DMS114 treated with DMSO at 0.1 percent for 48 hours (cell line): ENCODE data around the gene NLGN4X.

Source experiments
- DNase-seq: peaks from one replicate; lab custom pipeline; 2025; ENCODE audit not compliant: unreplicated experiment; lab: John Stamatoyannopoulos, UW

NLGN4X gene

DNA sequence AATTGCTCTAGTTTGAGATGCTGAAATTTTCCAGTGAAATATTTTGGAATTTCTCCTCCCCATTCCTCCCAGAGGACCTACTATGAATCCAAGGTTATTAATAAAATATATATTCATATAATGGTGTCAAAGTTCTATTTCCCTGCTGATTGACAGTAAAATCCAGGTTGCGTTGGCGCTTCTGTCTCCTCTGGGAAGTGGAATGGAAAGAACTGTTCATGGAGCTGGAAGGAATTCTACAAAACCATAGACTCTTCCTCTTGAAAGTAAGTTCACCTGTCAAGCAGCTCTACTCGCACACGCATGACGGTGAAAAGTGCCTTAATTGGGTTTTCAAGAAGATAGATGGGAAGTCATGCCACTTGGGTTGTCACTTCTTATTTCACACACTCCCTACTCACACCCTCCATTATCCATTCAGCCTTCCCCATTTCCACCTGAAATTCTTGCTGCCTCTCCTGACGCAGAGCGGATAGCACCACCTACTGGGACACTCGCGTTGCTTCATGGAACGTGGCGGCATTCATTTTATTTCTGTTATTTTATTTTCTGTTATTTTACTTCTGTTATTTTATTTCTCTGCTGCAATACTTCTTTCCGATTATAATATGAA is 351.6 kb downstream of the NLGN4X start:
- DNase-seq, result no peak

DNA sequence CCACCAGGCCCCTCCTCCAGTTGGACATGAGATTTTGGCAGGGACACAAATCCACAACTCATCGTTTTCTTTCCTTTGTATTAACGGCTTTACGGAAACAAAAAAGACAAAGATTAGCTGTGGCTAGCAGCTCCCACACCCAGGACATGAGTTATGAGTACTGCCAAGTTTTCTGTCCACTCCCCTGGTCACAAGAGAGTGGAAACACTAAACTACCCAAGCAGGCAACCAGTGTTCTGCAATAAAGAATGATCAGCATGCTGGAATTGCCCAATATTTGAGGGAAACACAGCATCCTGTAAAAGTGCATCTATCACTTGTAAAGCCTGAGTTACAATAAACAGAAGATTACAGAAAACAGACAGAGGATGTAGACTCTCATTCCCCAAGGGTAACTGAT is 358.4 kb downstream of the NLGN4X start:
- DNase-seq, result no peak

DNA sequence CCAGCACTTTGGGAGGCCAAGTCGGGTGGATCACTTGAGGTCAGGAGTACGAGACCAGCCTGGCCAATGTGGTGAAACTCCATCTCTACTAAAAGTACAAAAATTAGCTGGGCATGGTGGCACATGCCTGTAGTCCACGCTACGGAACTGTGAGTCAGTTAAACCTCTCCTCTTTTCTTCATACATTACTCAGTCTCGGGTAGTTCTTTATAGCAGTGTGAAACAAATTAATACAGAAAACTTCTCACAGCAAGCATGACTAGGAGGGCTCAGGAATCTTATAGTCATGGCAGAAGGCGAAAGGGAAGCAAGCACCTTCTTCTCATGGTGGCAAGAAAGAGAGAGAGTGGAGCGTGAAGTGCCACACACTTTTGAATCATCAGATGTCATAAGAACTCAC is 358.9 kb downstream of the NLGN4X start:
- DNase-seq, result no peak

DNA sequence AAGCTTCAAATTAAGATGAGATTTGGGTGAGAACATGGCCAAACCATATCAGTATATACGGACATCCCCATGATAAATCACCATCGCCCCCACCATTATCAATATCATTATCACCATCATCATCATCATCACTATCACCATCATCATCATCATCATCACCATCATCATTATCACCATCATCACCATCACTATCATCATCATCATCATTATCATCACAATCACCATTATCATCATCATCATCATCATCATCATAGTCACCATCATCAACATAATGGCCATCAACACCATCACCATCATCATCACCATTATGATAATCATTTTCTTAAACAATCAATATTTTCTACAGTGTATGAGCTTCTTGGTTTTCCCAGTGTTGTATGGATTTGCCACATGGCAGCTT is 360.9 kb downstream of the NLGN4X start:
- DNase-seq, result no peak

DNA sequence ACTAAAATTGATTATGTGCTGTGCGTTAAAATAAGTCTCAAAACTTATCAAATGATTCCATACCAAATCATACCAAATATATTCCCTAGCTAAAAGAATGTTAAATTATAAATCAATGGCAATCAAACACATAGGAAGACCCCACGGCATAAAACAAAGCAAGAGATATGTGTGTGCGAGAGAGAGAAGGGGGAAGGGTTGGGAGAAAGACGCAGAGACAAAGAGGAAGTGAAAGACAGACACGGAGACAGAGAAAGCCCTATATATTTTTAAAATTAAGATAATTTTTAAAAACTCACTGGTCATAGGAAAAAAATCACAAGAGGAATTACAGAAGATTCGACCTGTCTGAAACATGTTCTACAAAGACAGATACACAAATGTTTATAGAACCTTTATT is 371.4 kb downstream of the NLGN4X start:
- DNase-seq, result no peak

DNA sequence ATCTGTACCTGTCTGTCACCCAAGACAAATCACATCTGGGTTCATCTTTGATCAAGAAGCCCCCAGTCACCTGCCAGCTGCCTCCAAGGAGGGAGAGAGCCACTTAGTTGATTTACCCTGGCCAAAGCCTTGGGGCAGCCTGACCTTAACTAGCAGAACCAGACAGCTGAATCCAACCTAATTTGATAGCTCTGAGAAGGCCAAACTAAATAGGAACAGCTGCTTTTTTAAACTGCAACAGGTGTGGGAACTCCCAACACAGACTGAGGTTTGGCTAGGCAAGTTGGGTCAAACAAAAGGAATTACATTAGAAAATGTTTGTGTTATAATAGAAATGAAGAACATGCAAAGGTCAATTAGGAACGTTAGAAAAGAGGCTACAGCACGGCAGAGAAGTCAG is 375.7 kb downstream of the NLGN4X start:
- DNase-seq, result no peak

DNA sequence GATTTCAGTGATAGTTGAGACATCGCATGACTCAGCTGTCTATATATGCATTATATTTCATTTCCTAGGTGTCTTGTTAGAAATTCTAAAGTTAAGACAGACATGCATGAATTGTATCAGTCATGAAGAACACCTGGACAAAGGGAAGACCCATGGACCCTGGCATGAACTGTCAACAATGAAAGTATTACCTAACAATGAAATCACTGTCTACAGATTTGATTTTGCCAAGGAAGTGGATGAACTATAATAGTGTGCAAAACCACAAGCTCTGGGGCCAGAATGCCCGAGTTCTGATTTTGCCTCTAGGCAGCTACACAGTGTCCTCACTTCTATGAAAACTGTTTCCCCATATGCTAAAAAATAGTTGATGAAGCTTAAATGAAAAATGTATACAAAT is 386.1 kb downstream of the NLGN4X start:
- DNase-seq, result no peak
